ENCODE measurements around the gene SLC26A1. TPM values are rescaled to one million over a fixed set of nuclear protein-coding genes. Genes with fewer than 3 reads are reported as not detected.

Gene SLC26A1
- total and polyA plus RNA-seq, 2 of the 13 experiments (the other 11 are each of a cell fraction or from before 2014, with no cell fraction given), result 5.4 to 22.9 TPM

- no peak for TF ChIP-seq ADNP (CRISPR knock-in tag; IDR thresholded peaks at IDR 0.05)
- no peak for TF ChIP-seq NFATC3 (CRISPR knock-in tag; IDR thresholded peaks at IDR 0.05)
- peak; percentile 78; the same call in 1 of the 2 replicates for TF ChIP-seq REPIN1 (CRISPR knock-in tag; IDR thresholded peaks at IDR 0.05; ENCODE audit: borderline replicate concordance, low read depth)
- peak; percentile 44; the same call in 1 of the 2 replicates for TF ChIP-seq ZGPAT (CRISPR knock-in tag; IDR thresholded peaks at IDR 0.05)
- no peak for TF ChIP-seq TOE1 (CRISPR knock-in tag; IDR thresholded peaks at IDR 0.05)
- 0 out of 2 replicates have a peak, but pooled peaks have one; percentile 21 for TF ChIP-seq ZNF331 (CRISPR knock-in tag; IDR thresholded peaks at IDR 0.05)
- TF ChIP-seq ZNF558 (CRISPR knock-in tag; IDR thresholded peaks at IDR 0.05; ENCODE audit: borderline replicate concordance), result no peak
- no peak for TF ChIP-seq ZEB1 (IDR thresholded peaks at IDR 0.05; ENCODE audit: insufficient replicate concordance, low read depth)
- 0 out of 2 replicates have a peak, but pooled peaks have one; percentile 29 for TF ChIP-seq HDAC2 (CRISPR knock-in tag; IDR thresholded peaks at IDR 0.05)
- no peak for TF ChIP-seq THRA (CRISPR knock-in tag; IDR thresholded peaks at IDR 0.05; ENCODE audit: borderline replicate concordance)
- peak; percentile 90 for TF ChIP-seq KDM2A (CRISPR knock-in tag; IDR thresholded peaks at IDR 0.05; ENCODE audit: borderline replicate concordance, low read depth)
- TF ChIP-seq MAF1 (CRISPR knock-in tag; IDR thresholded peaks at IDR 0.05; ENCODE audit: borderline replicate concordance), result no peak
- TF ChIP-seq ZBTB8A (CRISPR knock-in tag; IDR thresholded peaks at IDR 0.05; ENCODE audit: borderline replicate concordance, low read depth), result no peak
- peak; percentile 65 for TF ChIP-seq PATZ1 (CRISPR knock-in tag; IDR thresholded peaks at IDR 0.05)
- TF ChIP-seq HNF4G (IDR thresholded peaks at IDR 0.05; ENCODE audit: borderline replicate concordance, low read depth, low read length), result no peak
- TF ChIP-seq HNF4G (CRISPR knock-in tag; IDR thresholded peaks at IDR 0.05; ENCODE audit: borderline replicate concordance, low read depth), result 0 out of 2 replicates have a peak, but pooled peaks have one; percentile 32
- peak; percentile 36; the same call in 1 of the 2 replicates for TF ChIP-seq SALL1 (CRISPR knock-in tag; IDR thresholded peaks at IDR 0.05)
- no peak for TF ChIP-seq DNMT3B (CRISPR knock-in tag; conservative IDR thresholded peaks at IDR 0.05)
- TF ChIP-seq NR1H2 (CRISPR knock-in tag; IDR thresholded peaks at IDR 0.05; ENCODE audit: borderline replicate concordance, low read depth), result no peak
- no peak for TF ChIP-seq MED13 (CRISPR knock-in tag; IDR thresholded peaks at IDR 0.05)
- TF ChIP-seq SP140L (CRISPR knock-in tag; IDR thresholded peaks at IDR 0.05; ENCODE audit: borderline replicate concordance), result no peak
- peak; percentile 49 for TF ChIP-seq CTCF (CRISPR knock-in tag; IDR thresholded peaks at IDR 0.05)
- TF ChIP-seq HHEX (CRISPR knock-in tag; IDR thresholded peaks at IDR 0.05), result no peak
- TF ChIP-seq KDM4B (CRISPR knock-in tag; IDR thresholded peaks at IDR 0.05), result no peak
- TF ChIP-seq KDM6A (CRISPR knock-in tag; IDR thresholded peaks at IDR 0.05; ENCODE audit: low read depth), result no peak
These were observed 7.9 kb downstream of the SLC26A1 start (continued) for GRCh38 chr4:985123-985830.

Data from HepG2 (cell line).